OCI-M2 (cell line): ENCODE results near the gene ADAMTSL4.

Source experiments
- DNase-seq: peaks from one replicate; lab custom pipeline; 2025; ENCODE audit not compliant: unreplicated experiment; lab: John Stamatoyannopoulos, UW

The ADAMTSL4 gene

DNA sequence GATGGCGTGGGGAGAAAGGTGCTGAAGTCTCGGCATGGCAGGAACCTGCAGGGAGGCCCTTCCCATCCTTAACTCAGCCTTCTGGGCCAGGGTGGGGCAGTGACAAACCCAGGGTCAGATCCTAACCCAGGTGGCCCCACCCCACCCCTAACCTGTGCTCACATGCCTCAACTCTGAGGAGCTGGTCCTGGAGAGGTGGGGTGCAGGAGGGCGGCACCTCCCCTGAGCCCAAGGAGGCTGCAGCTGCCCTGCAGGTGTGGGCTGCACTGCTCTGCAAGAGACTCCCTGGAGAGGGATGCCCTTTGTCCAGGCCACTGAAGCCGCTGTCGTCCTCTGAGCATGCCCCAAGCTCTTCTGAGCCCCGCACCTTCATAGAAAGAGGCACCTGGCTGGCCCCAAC lies 15.2 kb upstream of the ADAMTSL4 start:
- DNase-seq = no peak

DNA sequence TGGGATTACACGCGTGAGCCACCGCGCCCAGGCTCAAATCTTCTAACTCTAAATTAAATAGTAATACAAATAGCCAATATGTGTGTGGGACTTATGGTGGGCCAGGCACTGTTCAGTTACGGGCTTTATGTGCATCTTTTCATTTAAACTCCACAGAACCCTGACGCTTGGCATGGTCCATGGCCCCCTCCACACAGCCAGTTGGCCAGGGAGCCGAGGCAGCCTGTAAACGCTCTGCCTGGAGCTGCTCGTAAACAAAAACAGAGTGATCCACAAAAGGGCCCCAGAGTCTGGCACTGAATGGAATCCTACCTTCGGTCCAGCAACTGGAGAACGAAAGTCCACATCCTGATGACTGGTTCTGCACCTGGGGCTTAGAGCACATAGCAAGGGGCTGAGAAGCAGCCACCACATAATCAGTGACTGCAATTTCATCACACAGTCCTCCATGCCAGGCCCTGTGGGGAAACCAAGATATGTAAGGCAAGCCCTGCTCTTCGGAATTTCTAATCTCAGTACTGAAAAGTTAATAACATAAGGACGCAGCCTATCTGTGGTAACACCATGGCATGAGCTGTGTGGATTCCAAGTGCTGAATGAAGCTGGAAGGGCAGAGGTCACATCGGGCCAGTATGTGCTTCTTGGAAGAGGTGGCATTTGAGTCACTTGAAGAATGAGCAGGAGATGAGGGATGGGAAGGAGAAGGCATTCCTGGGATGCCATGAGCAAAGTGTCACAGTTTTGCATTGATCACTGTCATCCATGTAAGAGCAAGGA lies 13.5 kb upstream of the ADAMTSL4 start:
- DNase-seq = no peak

DNA sequence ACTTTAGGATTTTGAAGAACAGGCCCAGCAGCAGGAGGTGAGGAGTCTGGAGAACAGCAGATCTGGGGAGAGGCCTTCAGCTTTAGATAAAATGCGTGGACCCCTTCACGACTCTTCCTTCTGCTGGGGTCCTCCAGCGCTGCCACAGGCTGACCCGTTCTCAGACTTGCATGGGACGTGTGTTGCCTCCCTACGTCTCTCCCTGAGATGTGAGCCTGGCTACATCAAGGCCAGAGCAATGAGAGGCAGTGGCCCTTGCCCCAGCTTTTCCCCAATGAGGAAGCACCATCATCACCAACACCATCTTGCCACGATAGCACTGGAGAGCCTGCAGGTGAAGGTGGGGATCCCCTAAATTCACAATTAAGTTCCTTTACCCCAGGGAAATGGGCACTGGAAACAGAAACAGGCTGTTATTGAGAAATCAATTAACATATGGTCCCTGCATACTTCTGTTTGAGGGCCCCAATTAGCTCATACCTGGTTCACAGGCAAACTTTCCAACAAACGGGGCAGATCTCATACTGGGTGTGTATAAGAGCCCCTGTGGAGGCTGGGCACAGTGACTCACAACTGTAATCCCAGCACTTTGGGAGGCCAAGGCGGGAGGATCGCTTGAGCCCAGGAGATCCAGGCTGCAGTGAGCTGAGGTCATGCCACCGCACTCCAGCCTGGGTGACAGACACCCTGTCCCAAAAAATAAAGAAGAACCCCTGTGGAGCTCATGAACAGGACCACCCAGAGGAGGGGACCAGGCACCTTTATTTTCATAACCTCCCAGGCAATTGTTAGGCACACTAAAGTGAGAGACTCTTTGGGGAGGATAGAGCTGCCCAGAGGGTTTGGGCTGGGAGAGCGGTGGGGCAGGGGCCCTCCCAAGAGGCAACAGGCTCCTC lies 12.1 kb upstream of the ADAMTSL4 start:
- DNase-seq = no peak

GRCh38 chr1:150537732-150538684 lies 11.2 kb upstream of the ADAMTSL4 start:
- no peak for DNase-seq

- no peak for DNase-seq
These were observed 5.6 kb upstream of the ADAMTSL4 start for GRCh38 chr1:150543500-150544143.

DNA sequence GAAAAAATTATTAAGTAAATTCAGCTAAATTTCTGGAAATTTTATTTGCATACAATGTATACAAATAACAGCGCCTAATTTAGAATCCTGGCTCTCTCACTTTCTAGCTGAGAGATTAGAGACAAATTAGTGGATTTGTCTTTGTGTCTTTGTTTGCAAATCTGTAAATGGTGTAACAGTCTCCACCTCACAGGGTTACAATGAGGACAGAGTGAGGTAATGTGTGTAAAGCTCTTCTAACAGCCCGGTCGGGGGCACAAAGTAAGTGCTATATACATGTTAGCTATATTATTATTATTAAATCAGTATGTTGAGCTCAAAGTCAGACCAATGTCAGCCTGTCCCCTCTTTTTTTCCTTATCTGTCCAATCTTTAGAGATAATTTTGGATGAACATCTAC lies 5.0 kb upstream of the ADAMTSL4 start:
- DNase-seq = no peak

GRCh38 chr1:150545486-150546032 lies 3.6 kb upstream of the ADAMTSL4 start:
- no peak for DNase-seq

DNA sequence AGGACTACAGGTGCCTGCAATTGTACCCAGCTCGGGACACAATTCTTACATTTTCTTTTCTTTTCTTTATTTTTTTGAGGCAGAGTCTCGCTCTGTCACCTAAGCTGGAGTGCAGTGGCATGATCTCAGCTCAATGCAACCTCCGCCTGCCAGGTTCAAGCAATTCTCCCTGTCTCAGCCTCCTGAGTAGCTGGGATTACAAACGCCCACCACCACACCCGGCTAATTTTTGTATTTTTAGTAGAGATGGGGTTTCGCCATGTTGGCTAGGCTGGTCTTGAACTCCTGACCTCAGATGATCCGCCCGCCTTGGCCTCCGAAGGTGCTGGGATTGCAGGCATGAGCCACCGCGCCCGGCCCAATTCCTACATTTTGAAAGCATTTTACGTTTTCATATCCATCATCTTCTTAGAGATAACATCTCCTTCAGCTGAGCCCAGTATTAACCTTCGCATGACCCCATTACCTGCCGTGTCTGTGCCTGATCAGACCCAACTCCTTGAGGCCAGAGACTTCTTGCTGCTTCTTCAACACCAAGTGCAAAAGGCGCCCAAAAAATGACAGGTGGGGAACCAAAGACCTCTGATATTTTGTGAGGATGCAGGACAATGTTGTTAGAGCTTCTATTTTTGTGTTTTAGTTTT lies 2.8 kb upstream of the ADAMTSL4 start:
- DNase-seq = no peak

DNA sequence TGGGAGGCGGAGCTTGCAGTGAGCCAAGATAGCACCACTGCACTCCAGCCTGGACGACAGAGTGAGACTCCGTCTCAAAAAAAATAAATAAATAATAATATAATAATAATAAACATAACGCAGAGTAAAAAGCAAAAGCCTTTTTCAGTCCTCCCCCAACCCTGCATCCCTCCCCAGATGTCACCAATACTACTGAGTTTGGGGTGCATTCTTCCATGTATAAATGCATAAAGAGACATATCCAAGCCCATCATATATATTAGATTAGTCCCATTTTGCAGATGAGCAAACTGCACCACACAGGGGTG lies 930 bp upstream of the ADAMTSL4 start:
- no peak for DNase-seq

- DNase-seq = no peak
These were observed 451 bp downstream of the ADAMTSL4 start for GRCh38 chr1:150549496-150550221.

DNA sequence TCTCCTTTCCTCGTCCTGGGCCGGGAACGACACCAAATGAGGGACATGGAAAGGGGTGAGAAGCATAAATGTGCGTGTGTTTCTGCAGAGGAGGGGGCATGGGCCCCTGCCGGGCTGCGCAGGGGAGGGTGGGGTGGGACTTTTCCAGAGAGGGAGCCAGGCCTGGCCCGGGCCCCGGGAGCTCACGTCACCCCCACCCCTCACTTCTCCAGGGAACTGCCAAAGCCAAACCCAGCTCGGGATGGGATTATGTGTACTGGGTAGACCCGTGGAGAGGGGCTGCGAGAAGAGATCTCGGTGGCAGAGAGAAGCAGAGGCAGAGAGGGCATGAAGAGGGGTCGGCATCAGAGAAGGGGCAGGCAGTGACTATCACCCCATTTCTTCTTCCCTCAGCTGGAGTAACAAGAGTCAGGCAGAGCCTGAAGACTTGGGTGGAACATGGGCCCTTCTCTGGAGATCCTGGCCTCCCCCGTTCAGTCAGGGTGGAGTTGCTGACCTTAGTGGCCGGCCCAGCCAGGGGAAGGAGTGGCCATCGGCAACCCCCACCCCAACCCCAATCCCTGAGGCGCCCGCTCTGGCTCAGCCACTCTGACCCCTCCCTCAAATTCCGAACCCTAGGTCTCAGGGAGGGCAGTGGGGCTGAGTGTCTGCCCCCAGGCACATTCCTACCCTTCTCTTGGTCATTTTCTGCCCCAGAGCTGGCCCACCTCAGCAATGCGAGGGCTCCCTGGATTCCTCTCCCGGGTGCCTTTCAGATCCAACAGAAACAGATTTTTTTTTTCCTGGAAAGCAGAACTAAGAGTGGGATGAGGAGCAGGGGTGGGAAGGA lies 1.2 kb downstream of the ADAMTSL4 start:
- DNase-seq = no peak

DNA sequence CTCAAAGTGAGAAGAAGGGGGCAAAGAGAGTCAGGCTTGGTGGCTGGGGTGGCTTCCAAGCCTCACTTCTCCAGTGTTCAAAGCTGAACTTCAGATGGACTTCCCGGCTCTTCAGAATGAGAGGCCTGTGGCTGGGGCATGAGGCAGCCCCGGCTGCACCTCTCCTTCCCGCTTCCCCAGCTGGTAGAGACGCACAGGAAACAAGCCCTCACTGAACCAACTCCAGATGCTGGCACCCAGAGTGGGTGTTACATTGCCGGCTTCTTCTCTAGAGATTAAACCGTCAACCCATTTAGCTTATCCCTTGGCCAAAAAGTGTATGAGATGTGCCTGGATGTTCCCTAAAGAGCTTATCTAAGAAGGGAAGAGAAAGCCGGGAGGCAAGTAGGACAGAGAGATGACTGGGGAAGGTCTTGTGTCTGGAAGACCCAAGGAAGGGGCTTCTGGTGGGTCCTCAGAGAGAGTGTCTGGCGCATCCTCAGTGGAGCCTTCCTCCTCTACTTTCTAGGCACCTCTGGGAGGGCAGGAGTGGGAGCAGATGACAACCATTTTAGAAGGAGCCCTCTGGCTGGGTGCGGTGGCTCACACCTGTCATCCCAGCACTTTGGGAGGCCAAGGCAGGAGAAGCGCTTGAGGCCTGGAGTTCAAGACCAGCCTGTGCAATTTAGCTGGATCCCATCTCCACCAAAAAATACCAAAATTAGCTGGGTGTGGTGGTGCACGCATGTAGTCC lies 2.0 kb downstream of the ADAMTSL4 start:
- no peak for DNase-seq

- DNase-seq = no peak
These were observed 2.5 kb downstream of the ADAMTSL4 start for GRCh38 chr1:150551784-150552127.

DNA sequence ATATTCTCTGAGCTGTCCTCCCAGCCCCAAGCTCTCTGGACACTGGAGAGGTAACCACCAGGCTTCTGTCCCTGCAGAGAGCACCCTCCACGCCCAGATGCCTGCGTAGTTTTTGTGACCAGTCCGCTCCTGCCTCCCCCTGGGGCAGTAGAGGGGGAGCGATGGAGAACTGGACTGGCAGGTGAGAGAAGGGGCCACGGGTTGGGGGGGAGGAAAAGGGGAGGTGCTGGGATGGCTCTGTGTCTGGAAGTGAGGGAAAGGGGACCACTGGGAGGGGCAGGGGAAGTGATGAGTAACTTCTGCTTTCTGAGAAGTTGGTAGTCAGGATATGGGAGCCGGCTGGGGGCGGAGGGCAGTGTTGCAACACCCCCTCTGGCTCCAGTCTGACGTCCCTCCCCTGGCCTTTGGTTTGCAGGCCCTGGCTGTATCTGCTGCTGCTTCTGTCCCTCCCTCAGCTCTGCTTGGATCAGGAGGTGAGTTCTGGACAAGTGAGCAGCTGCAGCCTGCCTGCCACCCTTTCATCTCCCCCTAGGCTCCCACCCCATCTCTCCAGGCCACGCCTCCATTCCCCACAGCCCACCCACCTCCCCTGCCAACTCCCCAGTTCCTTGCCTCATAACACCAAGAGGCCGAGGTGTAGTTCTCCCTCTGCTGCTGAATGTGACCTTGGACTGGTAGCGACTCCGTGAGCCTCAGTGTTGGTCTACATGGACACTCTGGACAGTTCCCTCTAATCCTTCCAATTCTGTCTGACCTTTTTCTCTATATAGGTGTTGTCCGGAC lies 3.1 kb downstream of the ADAMTSL4 start:
- peak; percentile 53 for DNase-seq

- no peak for DNase-seq
These were observed 3.7 kb downstream of the ADAMTSL4 start for GRCh38 chr1:150552911-150553289.

DNA sequence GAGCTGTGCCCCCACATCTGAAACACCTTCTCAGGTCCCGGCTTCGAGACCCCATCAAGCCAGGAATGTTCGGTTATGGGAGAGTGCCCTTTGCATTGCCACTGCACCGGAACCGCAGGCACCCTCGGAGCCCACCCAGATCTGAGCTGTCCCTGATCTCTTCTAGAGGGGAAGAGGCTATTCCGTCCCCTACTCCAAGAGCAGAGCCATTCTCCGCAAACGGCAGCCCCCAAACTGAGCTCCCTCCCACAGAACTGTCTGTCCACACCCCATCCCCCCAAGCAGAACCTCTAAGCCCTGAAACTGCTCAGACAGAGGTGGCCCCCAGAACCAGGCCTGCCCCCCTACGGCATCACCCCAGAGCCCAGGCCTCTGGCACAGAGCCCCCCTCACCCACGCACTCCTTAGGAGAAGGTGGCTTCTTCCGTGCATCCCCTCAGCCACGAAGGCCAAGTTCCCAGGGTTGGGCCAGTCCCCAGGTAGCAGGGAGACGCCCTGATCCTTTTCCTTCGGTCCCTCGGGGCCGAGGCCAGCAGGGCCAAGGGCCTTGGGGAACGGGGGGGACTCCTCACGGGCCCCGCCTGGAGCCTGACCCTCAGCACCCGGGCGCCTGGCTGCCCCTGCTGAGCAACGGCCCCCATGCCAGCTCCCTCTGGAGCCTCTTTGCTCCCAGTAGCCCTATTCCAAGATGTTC lies 4.3 kb downstream of the ADAMTSL4 start:
- DNase-seq = no peak

DNA sequence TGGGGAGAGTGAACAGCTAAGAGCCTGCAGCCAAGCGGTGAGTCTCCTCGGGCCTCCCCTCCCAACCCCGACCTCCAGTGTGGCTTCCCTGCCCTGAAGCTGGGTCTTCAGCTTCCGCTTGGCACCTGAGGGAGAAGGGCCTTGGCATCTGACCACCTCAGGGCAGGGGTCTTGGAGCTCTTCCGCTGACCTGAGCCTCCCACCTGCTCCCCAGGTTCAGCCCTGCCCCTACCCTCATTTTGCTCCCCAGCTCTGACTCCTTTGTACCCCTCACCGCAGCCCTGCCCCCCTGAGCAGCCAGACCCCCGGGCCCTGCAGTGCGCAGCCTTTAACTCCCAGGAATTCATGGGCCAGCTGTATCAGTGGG lies 4.9 kb downstream of the ADAMTSL4 start:
- no peak for DNase-seq
